Activated CD8-positive, alpha-beta memory T cell treated with anti-CD3 and anti-CD28 coated beads, Interleukin-2, amount 50 U/mL, for 4 hours (primary cell): ENCODE data around the gene TALDO1.

ENCODE experiments used
- DNase-seq: peaks from one replicate; pipeline ENCODE4 v3.0.0-alpha.2; 2020

Gene TALDO1

GRCh38 chr11:747158-748006 is at the start of gene TALDO1:
Gene TALDO1 (plus strand): TSS chr11:747464. CDS start chr11:747482, 18 bp downstream.
- peak; percentile 81 for DNase-seq

- no peak for DNase-seq
Measured at GRCh38 chr11:697811-698311, 49.4 kb upstream of the TALDO1 start.

GRCh38 chr11:698493-699115 is 48.7 kb upstream of the TALDO1 start:
- DNase-seq, result no peak

- no peak for DNase-seq
Measured at GRCh38 chr11:699116-699508, 48.2 kb upstream of the TALDO1 start.

- no peak for DNase-seq
Measured at GRCh38 chr11:699753-700152, 47.5 kb upstream of the TALDO1 start.

GRCh38 chr11:701741-702461 is 45.4 kb upstream of the TALDO1 start:
- no peak for DNase-seq

GRCh38 chr11:702462-703461 is 44.5 kb upstream of the TALDO1 start:
- DNase-seq, result no peak

GRCh38 chr11:703506-703905 is 43.8 kb upstream of the TALDO1 start:
- no peak for DNase-seq

GRCh38 chr11:704228-704674 is 43.0 kb upstream of the TALDO1 start:
- no peak for DNase-seq

GRCh38 chr11:704781-705645 is 42.3 kb upstream of the TALDO1 start:
- DNase-seq, result no peak

- peak; percentile 37 for DNase-seq
Measured at GRCh38 chr11:705646-706438, 41.4 kb upstream of the TALDO1 start, which contains the start of gene EPS8L2. Gene EPS8L2 (plus strand): TSS chr11:706231. CDS start chr11:709408, 3,177 bp downstream.

GRCh38 chr11:706439-706956 is 40.8 kb upstream of the TALDO1 start:
- DNase-seq, result no peak

GRCh38 chr11:706957-707816 is 40.1 kb upstream of the TALDO1 start:
- DNase-seq, result no peak

- no peak for DNase-seq
Measured at GRCh38 chr11:707817-708420, 39.3 kb upstream of the TALDO1 start.

GRCh38 chr11:708511-708910 is 38.8 kb upstream of the TALDO1 start:
- DNase-seq, result no peak

GRCh38 chr11:709109-709997 is 37.9 kb upstream of the TALDO1 start:
- DNase-seq, result no peak

- DNase-seq, result no peak
Measured at GRCh38 chr11:714436-714835, 32.8 kb upstream of the TALDO1 start.
